ENCODE measurements around the gene MFF. TPM values are rescaled to one million over a fixed set of nuclear protein-coding genes. Genes with fewer than 3 reads are reported as not detected.
"Not testable (repeated sequence)": the region's sequence is repeated elsewhere in the genome, so short reads cannot be mapped to it uniquely, and the experiment has no call there.

The MFF gene
- total and polyA plus RNA-seq, 2 of the 4 experiments (the other 2 are of a cell fraction), result 70.1 to 86.4 TPM

DNA sequence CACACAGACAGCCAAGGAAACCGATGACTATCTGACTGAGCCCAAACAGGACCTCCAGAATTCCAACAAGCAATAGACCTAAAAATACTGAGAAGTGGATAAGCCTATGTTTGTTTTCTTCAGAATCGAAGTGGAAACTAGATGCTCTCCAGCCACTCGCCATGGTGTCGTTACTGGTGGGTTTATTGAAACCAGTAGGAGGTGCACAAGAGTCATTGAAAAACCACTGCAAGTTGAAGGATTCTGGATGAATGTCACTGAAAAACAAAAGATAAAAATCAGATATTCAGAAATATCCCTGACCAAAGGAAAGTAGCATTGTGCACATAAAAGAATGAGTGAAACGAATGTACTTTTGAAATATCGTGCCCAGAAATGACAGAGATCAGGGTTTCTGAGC lies 38.7 kb downstream of the MFF start:
- H2AFZ ChIP-seq (replicated peaks; ENCODE audit: low read length, poor library complexity), result no peak overlapping the region
- no peaks in the 10 kb centered on the region for H4K20me1 ChIP-seq (ENCODE audit: insufficient read depth, low read length)
- DNase-seq (no peak), ATAC-seq (ENCODE audit: low read depth) (no peak)
- no peak overlapping the region for H3K27ac ChIP-seq (ENCODE audit: insufficient read depth, low read length)
- H3K36me3 ChIP-seq (ENCODE audit: control insufficient read depth, insufficient read depth, low read length), result peaks cover 4% of the 10 kb centered on the region
- no peak overlapping the region for H3K18ac ChIP-seq (ENCODE audit: low read depth, low read length)
- TF ChIP-seq MXI1 (IDR thresholded peaks at IDR 0.05; ENCODE audit: borderline replicate concordance, low read depth, low read length), result no peak
- TF ChIP-seq, protein P1, sequence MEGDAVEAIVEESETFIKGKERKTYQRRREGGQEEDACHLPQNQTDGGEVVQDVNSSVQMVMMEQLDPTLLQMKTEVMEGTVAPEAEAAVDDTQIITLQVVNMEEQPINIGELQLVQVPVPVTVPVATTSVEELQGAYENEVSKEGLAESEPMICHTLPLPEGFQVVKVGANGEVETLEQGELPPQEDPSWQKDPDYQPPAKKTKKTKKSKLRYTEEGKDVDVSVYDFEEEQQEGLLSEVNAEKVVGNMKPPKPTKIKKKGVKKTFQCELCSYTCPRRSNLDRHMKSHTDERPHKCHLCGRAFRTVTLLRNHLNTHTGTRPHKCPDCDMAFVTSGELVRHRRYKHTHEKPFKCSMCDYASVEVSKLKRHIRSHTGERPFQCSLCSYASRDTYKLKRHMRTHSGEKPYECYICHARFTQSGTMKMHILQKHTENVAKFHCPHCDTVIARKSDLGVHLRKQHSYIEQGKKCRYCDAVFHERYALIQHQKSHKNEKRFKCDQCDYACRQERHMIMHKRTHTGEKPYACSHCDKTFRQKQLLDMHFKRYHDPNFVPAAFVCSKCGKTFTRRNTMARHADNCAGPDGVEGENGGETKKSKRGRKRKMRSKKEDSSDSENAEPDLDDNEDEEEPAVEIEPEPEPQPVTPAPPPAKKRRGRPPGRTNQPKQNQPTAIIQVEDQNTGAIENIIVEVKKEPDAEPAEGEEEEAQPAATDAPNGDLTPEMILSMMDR (conservative IDR thresholded peaks at IDR 0.05; ENCODE audit: low read depth, low read length), result 0 out of 2 replicates have a peak, but pooled peaks have one; percentile 6
- no peak overlapping the region for H2AK9ac ChIP-seq (replicated peaks; ENCODE audit: low read depth, low read length, poor library complexity)
- H3K4ac ChIP-seq (ENCODE audit: low read depth, low read length), result no peak overlapping the region
- in situ Hi-C loops (cut with MboI; ENCODE audit: low sequenced_read_pairs) (no loop called here), dilution Hi-C loops (cut with HindIII; ENCODE audit: low sequenced_read_pairs, unreplicated experiment) (no loop called here), intact Hi-C loops (cut with micrococcal nuclease) (no loop called here)
- ChIA-PET POLR2A (ENCODE audit: unreplicated experiment) (no interaction called here), CTCF (no interaction called here)
- no peak overlapping the region for H3K4me2 ChIP-seq (ENCODE audit: low read depth, low read length)
- H3K9ac ChIP-seq (ENCODE audit: low read depth, low read length), result no peak overlapping the region
- H3K9me3 ChIP-seq (ENCODE audit: control insufficient read depth, insufficient read depth, low read length), result no peaks in the 10 kb centered on the region
- H3K9me1 ChIP-seq (ENCODE audit: insufficient read depth, low read length), result peaks cover 4% of the 10 kb centered on the region
- no TSS peak for BruUV-seq (replicated peaks)
- no peak overlapping the region for H4K91ac ChIP-seq (ENCODE audit: insufficient read depth, low read depth, low read length)
- H4K8ac ChIP-seq (ENCODE audit: low read depth in 2 of 2, low read length in 2 of 2), result no peak overlapping the region
- peaks cover 10% of the 10 kb centered on the region for H3K4me1 ChIP-seq (ENCODE audit: control insufficient read depth, insufficient read depth, low read length)
- no CpG with 5 or more reads among the region's 6 CpGs for WGBS, 2 experiments (ENCODE audit: extremely low coverage in 2 of 2, insufficient read length in 1 of 2)
- H3K4me3 ChIP-seq (ENCODE audit: insufficient read depth, low read depth, low read length), result no peak overlapping the region
- H3K14ac ChIP-seq (replicated peaks; ENCODE audit: low read depth, low read length), result no peak overlapping the region
- H3K23ac ChIP-seq (ENCODE audit: low read depth, low read length), result no peak overlapping the region
- H2AK5ac ChIP-seq (ENCODE audit: low read depth, low read length), result no peak overlapping the region
- no peak overlapping the region for H2BK120ac ChIP-seq (ENCODE audit: low read depth, low read length)
- no peaks in the 10 kb centered on the region for H3K79me1 ChIP-seq (ENCODE audit: low read depth in 1 of 2, low read length in 2 of 2)
- no peak overlapping the region for H2BK20ac ChIP-seq (ENCODE audit: low read depth, low read length)
- H2BK5ac ChIP-seq (ENCODE audit: low read depth, low read length, poor library complexity, severe bottlenecking), result no peak overlapping the region
- no peak overlapping the region for H4K5ac ChIP-seq (ENCODE audit: low read depth, low read length)
- H2BK15ac ChIP-seq (ENCODE audit: low read depth, low read length), result no peak overlapping the region
- H3K27me3 ChIP-seq (ENCODE audit: control insufficient read depth, insufficient read depth, low read length), result no peaks in the 10 kb centered on the region
- H3K56ac ChIP-seq (ENCODE audit: extremely low read depth, insufficient read depth, low read length), result no peak overlapping the region

DNA sequence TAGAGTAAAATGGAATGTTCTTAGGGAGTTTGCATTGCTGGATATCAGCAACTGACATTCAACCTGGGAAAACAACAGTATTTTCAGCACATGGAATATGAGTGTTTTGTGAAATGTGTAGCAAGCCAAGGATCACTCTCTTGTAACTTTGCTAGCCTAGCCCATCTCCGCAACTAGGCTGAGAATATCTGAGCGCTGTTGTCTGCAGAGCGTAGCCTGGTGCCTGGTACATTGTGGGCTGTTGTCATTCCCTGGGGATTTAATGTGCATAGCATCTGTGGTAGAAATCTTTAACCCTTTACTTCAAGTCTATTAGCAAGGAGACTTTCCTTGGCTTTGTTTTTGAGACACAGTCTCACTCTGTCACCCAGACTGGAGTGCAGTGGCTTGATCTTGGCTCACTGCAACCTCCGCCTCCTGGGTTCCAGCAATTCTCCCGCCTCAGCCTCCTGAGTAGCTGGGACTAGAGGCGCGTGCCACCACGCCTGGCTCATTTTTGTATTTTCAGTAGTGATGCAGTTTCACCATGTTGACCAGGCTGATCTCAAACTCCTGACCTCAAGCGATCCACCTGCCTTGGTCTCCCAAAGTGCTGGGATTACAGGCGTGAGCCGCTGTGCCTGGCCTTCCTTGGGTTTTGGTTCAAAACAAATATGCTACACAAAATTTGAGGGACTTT lies 39.7 kb downstream of the MFF start:
- H2BK15ac ChIP-seq (ENCODE audit: low read depth, low read length); BruUV-seq (replicated peaks); H3K56ac ChIP-seq (ENCODE audit: extremely low read depth, insufficient read depth, low read length); H2AK5ac ChIP-seq (ENCODE audit: low read depth, low read length); dilution Hi-C loops (cut with HindIII; ENCODE audit: low sequenced_read_pairs, unreplicated experiment); H2AK9ac ChIP-seq (replicated peaks; ENCODE audit: low read depth, low read length, poor library complexity); CTCF ChIA-PET; POLR2A ChIA-PET (ENCODE audit: unreplicated experiment); H3K36me3 ChIP-seq (ENCODE audit: control insufficient read depth, insufficient read depth, low read length); in situ Hi-C loops (cut with MboI; ENCODE audit: low sequenced_read_pairs); H4K20me1 ChIP-seq (ENCODE audit: insufficient read depth, low read length); H3K4me1 ChIP-seq (ENCODE audit: control insufficient read depth, insufficient read depth, low read length); H2BK20ac ChIP-seq (ENCODE audit: low read depth, low read length); H3K9ac ChIP-seq (ENCODE audit: low read depth, low read length); intact Hi-C loops (cut with micrococcal nuclease); H3K4me2 ChIP-seq (ENCODE audit: low read depth, low read length); H3K4me3 ChIP-seq (ENCODE audit: insufficient read depth, low read depth, low read length); H4K8ac ChIP-seq (ENCODE audit: low read depth in 2 of 2, low read length in 2 of 2); H3K23ac ChIP-seq (ENCODE audit: low read depth, low read length); H3K14ac ChIP-seq (replicated peaks; ENCODE audit: low read depth, low read length); DNase-seq; H4K91ac ChIP-seq (ENCODE audit: insufficient read depth, low read depth, low read length); H3K27me3 ChIP-seq (ENCODE audit: control insufficient read depth, insufficient read depth, low read length); H3K4ac ChIP-seq (ENCODE audit: low read depth, low read length); H3K9me3 ChIP-seq (ENCODE audit: control insufficient read depth, insufficient read depth, low read length); ATAC-seq (ENCODE audit: low read depth); H2BK5ac ChIP-seq (ENCODE audit: low read depth, low read length, poor library complexity, severe bottlenecking); H3K9me1 ChIP-seq (ENCODE audit: insufficient read depth, low read length); H2BK120ac ChIP-seq (ENCODE audit: low read depth, low read length); H2AFZ ChIP-seq (replicated peaks; ENCODE audit: low read length, poor library complexity); H3K79me1 ChIP-seq (ENCODE audit: low read depth in 1 of 2, low read length in 2 of 2): not testable (repeated sequence)
- Histone ChIP-seq H3K18ac (ENCODE audit: low read depth, low read length) (peak overlapping the region; percentile 57; the same call in 1 of the 2 replicates), H3K27ac (ENCODE audit: insufficient read depth, low read length) (peak overlapping the region; percentile 32; the same call in 1 of the 2 replicates), H4K5ac (ENCODE audit: low read depth, low read length) (peak overlapping the region; percentile 22; the same call in 1 of the 2 replicates)
- 100% methylated on average over 3 of the region's 11 CpGs; no CpG with 5 or more reads in 1 of the 2 experiments for WGBS, 2 experiments (ENCODE audit: extremely low coverage in 2 of 2, insufficient read length in 1 of 2)
